ENCODE measurements around the gene FHL1.

FHL1 gene

DNA sequence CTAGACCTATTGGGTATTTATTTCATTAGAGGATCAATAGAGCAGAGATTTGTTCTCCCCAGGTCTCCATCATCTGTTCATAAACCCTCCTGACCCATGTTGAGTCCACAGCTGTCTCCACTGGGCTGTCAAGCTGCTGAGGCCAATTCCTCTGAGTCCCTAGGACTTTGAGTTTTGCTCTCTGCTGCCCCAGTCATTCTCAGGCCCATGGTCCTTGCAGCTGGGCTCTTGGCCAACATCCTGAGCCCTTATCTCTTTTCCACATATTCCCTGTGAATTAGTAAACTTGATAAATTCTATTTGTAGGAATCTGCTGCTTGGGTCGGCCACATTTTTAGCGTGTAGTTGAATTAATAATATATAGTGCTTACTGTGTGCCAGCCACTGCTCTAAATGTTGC lies 41.9 kb downstream of the FHL1 start:
- no peak for DNase-seq

- no peak for DNase-seq
Measured at GRCh38 chrX:136190038-136190713, 42.8 kb downstream of the FHL1 start.

DNA sequence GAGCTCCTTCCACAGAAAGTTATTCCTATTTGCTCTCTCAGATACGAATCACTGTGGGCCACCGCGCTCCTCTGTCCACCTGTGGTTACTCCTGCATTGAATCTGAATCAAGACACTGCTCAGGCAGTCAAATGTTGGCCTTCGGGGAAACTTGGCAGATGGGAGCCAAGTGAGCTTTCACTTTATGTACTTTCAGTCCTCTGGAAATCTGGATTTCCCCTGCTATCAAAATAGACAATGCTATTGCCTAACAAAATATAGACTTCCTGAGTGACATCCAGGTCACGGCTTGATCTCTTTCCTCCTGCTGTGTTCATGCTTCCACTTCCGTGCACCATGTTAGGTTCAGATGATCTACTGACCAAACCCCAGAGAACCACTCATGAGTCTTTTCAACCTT lies 43.8 kb downstream of the FHL1 start:
- DNase-seq = no peak

GRCh38 chrX:136192135-136192534 lies 44.8 kb downstream of the FHL1 start:
- DNase-seq = no peak

DNA sequence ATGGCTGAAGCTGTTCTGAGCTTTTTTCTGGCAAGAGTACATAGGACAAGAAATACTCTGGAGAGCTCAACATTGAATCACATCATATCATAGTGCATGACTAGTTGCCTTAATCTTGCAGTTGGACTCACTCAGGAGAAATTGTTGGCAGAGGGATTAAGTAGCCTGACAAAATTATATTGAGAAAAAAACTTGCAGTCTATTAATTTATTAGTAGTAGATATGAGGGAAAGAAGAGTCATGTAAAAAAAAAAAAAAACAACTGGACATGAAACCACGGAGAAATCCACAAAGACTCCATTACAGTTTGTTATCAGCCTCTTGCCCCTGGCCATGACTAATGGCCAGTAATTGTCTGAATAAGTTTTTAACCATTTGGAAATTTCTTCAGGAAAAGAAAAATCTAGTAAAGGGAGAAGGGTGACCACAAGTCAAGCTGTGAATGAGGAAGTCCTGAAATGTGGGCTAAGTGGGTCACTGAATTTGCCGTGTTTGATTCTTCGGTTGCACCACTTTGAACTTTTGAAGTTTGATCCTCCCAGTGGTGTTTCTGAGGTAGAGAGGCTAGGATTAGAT lies 45.6 kb downstream of the FHL1 start:
- no peak for DNase-seq

- peak; percentile 23 for DNase-seq
Measured at GRCh38 chrX:136193771-136194170, 46.4 kb downstream of the FHL1 start.

DNA sequence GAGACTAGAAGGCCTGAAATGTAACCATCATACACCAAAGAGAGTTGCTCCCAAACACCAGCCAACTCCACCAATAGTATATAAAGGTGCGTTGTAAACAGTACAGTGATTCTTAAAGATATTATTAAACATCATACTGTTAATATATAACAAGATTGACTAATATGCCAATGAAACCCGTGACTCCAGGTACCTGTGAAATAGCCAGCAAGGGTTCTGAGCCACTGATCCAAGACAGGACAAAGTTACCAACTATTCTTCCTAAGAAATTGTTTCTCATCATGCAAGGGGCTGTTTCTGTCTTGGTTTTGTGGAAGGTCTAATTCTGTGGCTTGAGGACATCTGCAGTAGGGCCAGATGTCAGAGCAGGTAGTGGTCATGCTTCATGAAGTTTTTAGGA lies 47.2 kb downstream of the FHL1 start:
- DNase-seq = no peak

- DNase-seq = no peak
Measured at GRCh38 chrX:136195247-136195646, 47.9 kb downstream of the FHL1 start.

DNA sequence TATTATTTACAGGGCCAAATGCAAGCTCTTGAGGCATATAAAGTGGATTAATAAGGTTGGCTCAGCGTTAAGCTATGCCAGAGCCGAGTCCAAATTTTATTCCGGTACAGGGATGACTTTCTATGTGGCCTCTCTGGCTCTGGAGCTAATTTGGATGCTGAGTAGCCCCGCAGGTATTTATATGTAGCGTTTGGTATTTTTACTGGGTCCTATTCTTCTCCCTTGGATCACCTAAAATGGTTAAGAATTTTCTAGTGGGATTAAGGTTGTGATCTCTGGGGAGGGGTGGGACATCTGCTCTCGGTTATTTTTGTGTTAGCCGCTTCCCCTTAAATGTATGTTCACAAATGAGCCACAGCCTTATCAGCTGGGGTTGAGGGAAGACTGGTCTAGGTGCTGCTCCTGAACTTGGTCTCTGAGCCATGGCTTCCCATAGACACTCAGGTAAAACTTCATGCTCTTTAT lies 49.4 kb downstream of the FHL1 start:
- DNase-seq = no peak

GRCh38 chrX:136198010-136198409 lies 50.7 kb downstream of the FHL1 start:
- no peak for DNase-seq

DNA sequence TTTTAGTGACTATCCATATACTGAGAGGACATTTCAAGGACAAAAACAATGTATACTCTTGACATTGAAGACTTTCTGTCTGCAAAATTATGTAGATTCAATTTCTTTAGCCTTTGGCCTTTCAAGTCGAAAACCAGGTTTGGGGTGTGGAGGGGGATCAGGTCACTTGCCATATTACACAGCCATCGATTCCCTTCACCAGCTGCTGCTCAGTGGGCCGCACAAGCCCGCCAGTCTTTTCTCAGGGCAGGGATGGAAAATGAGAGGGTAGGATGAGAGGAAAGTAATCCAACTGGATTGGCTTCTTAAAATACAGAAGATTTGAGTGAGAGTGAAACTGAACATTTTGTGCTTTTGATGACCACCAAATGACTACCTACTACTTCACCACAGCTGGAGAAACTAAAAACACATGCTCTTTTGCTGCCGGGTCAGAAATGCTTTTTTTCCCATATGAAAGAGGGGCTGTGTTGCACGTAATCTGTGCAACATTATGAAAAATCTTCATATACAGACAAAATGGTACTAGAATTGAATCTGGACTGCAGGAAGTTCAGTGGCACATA lies 51.4 kb downstream of the FHL1 start:
- no peak for DNase-seq

DNA sequence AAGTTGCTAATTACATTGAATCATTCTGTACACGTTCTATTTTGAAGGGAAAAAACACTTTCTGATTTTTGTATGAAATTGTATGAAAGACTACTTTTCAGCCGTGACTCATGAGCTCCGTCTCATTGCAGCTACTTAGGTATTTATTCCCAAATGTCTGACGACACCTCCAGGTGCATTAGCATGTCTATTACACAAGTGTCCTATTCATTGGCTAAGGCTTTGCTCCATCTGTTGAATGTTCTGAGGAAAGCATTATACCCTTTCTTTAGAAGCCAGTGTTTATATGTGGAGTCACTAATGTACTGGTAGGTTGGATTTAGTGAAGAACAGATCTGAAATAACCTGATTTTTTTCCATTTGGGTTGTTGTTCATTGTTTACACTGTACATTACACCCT lies 52.0 kb downstream of the FHL1 start:
- no peak for DNase-seq

GRCh38 chrX:136200466-136200865 lies 53.1 kb downstream of the FHL1 start:
- DNase-seq = peak; percentile 30

DNA sequence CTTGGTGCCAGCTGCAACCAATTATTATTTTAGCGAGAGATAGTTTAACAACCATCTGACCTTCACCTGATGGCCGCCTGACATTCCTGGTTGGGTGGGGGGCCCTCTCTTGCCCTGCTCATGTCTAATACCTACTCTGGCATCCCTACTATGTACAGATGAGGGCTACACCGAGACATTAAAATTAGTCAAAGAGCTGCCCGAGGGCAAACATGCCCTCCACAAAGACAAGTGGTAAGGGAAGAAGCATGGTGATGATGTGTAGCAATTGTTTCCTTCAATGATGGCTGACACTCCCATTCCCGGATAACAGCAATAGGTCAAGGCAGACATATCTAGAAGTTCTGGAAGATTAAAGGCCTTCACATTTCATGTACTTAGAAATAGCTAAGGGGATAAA lies 54.3 kb downstream of the FHL1 start:
- no peak for DNase-seq

DNA sequence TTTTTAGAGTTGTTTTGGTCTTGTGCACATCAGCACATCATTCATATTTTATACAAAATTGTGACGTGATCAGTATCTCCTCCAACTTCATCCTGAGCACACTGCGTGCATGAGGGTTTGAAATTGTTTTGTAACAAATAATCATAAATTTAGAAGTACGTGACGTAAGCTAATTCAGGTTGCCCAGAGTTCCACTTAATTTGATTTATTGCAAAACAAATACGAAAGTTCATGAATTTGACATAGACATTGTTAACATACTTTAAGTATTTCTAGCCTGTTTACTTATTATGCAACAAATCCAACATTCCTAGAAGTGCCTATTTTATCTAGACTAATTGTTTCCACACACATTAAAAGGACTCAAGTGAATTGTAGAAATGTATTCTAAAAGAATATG lies 55.6 kb downstream of the FHL1 start:
- no peak for DNase-seq

DNA sequence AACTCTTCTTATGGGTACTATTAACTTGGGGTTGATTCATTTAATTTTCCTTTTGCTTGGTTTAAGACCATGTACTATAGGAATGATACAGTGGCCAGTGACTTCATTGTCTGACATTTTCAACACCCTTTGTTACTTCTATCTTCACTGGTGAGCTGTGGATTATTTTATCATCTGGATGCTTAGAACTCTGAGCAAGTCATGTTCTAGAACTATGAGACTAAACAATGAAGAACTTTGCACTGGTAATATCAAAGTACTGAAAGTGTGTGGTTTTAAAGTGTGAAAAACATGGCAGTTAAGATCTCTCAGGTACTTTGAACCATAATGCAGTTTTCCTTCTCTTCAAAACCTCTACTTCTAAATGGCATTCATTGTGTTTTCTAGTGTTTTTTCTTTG lies 56.1 kb downstream of the FHL1 start:
- DNase-seq = no peak

- no peak for DNase-seq
Measured at GRCh38 chrX:136203951-136204350, 56.6 kb downstream of the FHL1 start.

DNA sequence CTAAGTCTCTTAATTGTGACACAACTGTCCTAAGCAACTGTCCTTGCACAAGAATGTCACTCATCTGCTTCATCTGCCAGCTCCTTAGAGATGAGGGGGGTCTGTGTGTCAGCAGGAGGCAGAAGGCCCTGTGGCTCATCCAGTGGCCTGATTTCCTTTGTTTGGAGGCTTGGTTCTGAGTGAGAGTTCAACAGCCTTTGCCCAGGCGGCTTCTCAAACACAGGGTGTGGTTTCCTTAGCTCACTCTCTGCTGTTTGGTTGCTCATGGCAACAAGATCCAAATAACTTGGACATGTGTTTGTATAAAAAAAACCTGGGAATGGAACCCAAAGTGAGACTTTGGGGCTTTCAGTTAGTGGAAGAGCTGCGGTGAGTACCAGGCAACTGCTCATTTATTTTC lies 57.2 kb downstream of the FHL1 start:
- DNase-seq = peak; percentile 62

- DNase-seq = no peak
Measured at GRCh38 chrX:136205882-136206380, 58.6 kb downstream of the FHL1 start.

- no peak for DNase-seq
Measured at GRCh38 chrX:136206916-136207315, 59.6 kb downstream of the FHL1 start.

DNA sequence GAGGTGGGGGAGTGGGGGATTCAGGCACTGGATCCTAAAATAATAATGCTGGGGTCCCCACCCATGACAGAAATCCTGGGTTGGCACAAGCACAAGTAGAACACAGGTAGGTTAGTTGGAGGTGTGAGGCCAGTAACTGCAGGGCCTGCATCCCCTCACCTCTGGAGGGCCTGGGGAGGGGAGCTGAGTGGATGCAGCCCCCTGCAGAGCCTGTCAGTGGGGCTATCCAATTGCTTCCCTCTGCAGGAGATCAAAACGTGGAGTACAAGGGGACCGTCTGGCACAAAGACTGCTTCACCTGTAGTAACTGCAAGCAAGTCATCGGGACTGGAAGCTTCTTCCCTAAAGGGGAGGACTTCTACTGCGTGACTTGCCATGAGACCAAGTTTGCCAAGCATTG lies 60.2 kb downstream of the FHL1 start:
- DNase-seq = no peak

GRCh38 chrX:136209016-136209738 lies 61.8 kb downstream of the FHL1 start:
- DNase-seq = peak; percentile 53

GRCh38 chrX:136209751-136210150 lies 62.4 kb downstream of the FHL1 start:
- no peak for DNase-seq

GRCh38 chrX:136210243-136210642 lies 62.9 kb downstream of the FHL1 start:
- no peak for DNase-seq

All from CD4-positive, alpha-beta T cell treated with Interleukin-10 for 1 hour (primary cell).